HCT116 (cell line): ENCODE data around the gene EFL1. TPM values are rescaled to one million over a fixed set of nuclear protein-coding genes. Genes with fewer than 3 reads are reported as not detected.

Experiments
- ATAC-seq: fragments of 200-7000 bp; cut with Tn5 transposase; 2 replicates; pipeline ENCODE4 v1.9.1; 2020; ENCODE audit warnings: mild to moderate bottlenecking, moderate library complexity
- BruUV-seq: library from RNA; stranded (reverse); fragments of 400-500 nt; replicated peaks from 2 replicates; lab custom pipeline; 2021; lab: Mats Ljungman, UMichigan
- CTCF ChIA-PET: fragments of 300-600 bp; sonication (Branson Sonifier 250); formaldehyde crosslinking; loops from one replicate; lab custom pipeline; 2021; ENCODE audit warnings: antibody characterized with exemption; lab: Charles Lee
- POLR2A ChIA-PET: fragments of 300-600, 350-600 bp; sonication (Branson Sonifier 250); formaldehyde crosslinking; loops from one replicate; lab custom pipeline; 2021; ENCODE audit warnings: antibody characterized with exemption; lab: Charles Lee
- RAD21 ChIA-PET, 2 experiments: fragments of 300-600 bp; sonication (Branson Sonifier 250); formaldehyde crosslinking; loops; one replicate each; lab custom pipeline; 2023; ENCODE audit warnings: low total read pairs in 2 of 2; ENCODE audit not compliant: uncharacterized antibody in 2 of 2, unreplicated experiment in 2 of 2, low non-redundant PET in 1 of 2; lab: Charles Lee
- DNase-seq: peaks from one replicate; pipeline ENCODE4 v3.0.0-alpha.2; 2010; ENCODE audit warnings: low read depth, low spot score
- H2AFZ ChIP-seq: fragments of 200-600 bp; shearing (Covaris generic), sonication (generic); 2 replicates; pipeline ENCODE4 v1.6.1; 2017; ENCODE audit warnings: low read depth, mixed run types, mixed read lengths, antibody characterized with exemption, low read length; ENCODE audit not compliant: poor library complexity, severe bottlenecking
- H3K27ac ChIP-seq: 2 replicates; pipeline ENCODE4 v1.5.1; 2012; ENCODE audit warnings: low read depth, low read length
- H3K27me3 ChIP-seq: fragments of 200-600 bp; sonication (generic); 2 replicates; pipeline ENCODE4 v1.6.1; 2016; ENCODE audit warnings: mixed run types, low read length, mixed read lengths; ENCODE audit not compliant: insufficient read depth
- H3K36me3 ChIP-seq, 2 experiments: fragments of 200-500 bp in 1 of 2; fragments of 200-600 bp in 1 of 2; sonication (Bioruptor generic) in 1 of 2; sonication (generic) in 1 of 2; 2 replicates each; pipeline versions ENCODE4 v1.5.1 to v1.6.1; 2014 to 2016; ENCODE audit warnings: low read length in 2 of 2, inconsistent platforms in 1 of 2, mixed read lengths in 1 of 2, mixed run types in 1 of 2; ENCODE audit not compliant: insufficient read depth in 2 of 2, control insufficient read depth in 1 of 2
- H3K4me1 ChIP-seq, 2 experiments: fragments of 200-600 bp in 1 of 2; sonication (generic) in 1 of 2; 2 replicates each; pipeline versions ENCODE4 v1.5.1 to v1.6.1; 2012 to 2017; ENCODE audit warnings: low read length in 2 of 2, inconsistent platforms in 1 of 2, mild to moderate bottlenecking in 1 of 2, mixed read lengths in 1 of 2, mixed run types in 1 of 2, moderate library complexity in 1 of 2; ENCODE audit not compliant: insufficient read depth in 2 of 2, control insufficient read depth in 1 of 2
- H3K4me2 ChIP-seq: fragments of 200-600 bp; sonication (generic); 2 replicates; pipeline ENCODE4 v1.6.1; 2017; ENCODE audit warnings: mixed run types, low read length, mixed read lengths
- H3K4me3 ChIP-seq, 2 experiments: fragments of 200-600 bp in 1 of 2; sonication (generic) in 1 of 2; replicated peaks in 1 of 2; 2 replicates each; pipeline ENCODE4 v1.5.1; 2011 to 2016; ENCODE audit warnings: low read length in 2 of 2, control low read depth in 1 of 2, low read depth in 1 of 2, mild to moderate bottlenecking in 1 of 2, mixed read lengths in 1 of 2, mixed run types in 1 of 2
- H3K79me2 ChIP-seq: fragments of 200-600 bp; sonication (generic); 2 replicates; pipeline ENCODE4 v1.6.1; 2017; ENCODE audit warnings: mild to moderate bottlenecking, mixed run types, low read length, moderate library complexity, mixed read lengths; ENCODE audit not compliant: insufficient read depth
- H3K9ac ChIP-seq: fragments of 200-600 bp; sonication (generic); 2 replicates; pipeline ENCODE4 v1.6.1; 2016; ENCODE audit warnings: low read length, mixed read lengths
- H3K9me2 ChIP-seq: fragments of 200-600 bp; sonication (generic), shearing (Covaris generic); 2 replicates; pipeline ENCODE4 v1.6.1; 2017; ENCODE audit warnings: mixed run types, mild to moderate bottlenecking, moderate library complexity; ENCODE audit not compliant: insufficient read depth
- H3K9me3 ChIP-seq, 2 experiments: fragments of 200-500 bp in 1 of 2; fragments of 200-600 bp in 1 of 2; sonication (Bioruptor generic) in 1 of 2; sonication (generic) in 1 of 2; 2 replicates each; pipeline ENCODE4 v1.6.1; 2014 to 2017; ENCODE audit warnings: low read length in 2 of 2, mixed read lengths in 2 of 2, inconsistent platforms in 1 of 2, low read depth in 1 of 2, mild to moderate bottlenecking in 1 of 2, mixed run types in 1 of 2, moderate library complexity in 1 of 2; ENCODE audit not compliant: control insufficient read depth in 1 of 2, insufficient read depth in 1 of 2
- H4K20me1 ChIP-seq: fragments of 200-600 bp; sonication (generic), shearing (Covaris generic); 2 replicates; pipeline ENCODE4 v1.6.1; 2017; ENCODE audit warnings: mixed run types, mild to moderate bottlenecking, moderate library complexity; ENCODE audit not compliant: insufficient read depth
- CBX3 ChIP-seq: IDR thresholded peaks from 2 replicates; pipeline ENCODE4 v1.6.1; 2012; ENCODE audit warnings: low read depth
- CEBPB ChIP-seq: IDR thresholded peaks from 2 replicates; pipeline ENCODE4 v1.6.1; 2012; ENCODE audit warnings: low read depth
- CTCF ChIP-seq, 3 experiments: fragments of 200-600 bp in 1 of 3; sonication (generic) in 1 of 3; IDR thresholded peaks in 2 of 3; conservative IDR thresholded peaks in 1 of 3; 2 replicates each; pipeline ENCODE4 v1.5.1; 2012 to 2017; ENCODE audit warnings: low read depth in 2 of 3, low read length in 2 of 3, antibody characterized with exemption in 1 of 3, borderline replicate concordance in 1 of 3, control low read depth in 1 of 3, mild to moderate bottlenecking in 1 of 3, mixed read lengths in 1 of 3, mixed run types in 1 of 3, moderate library complexity in 1 of 3; ENCODE audit not compliant: insufficient read depth in 1 of 3
- EGR1 ChIP-seq: IDR thresholded peaks from 2 replicates; pipeline ENCODE4 v1.6.1; 2012; ENCODE audit warnings: low read depth
- EZH2 ChIP-seq: fragments of 200-600 bp; sonication (generic); IDR thresholded peaks from 2 replicates; pipeline ENCODE4 v1.6.1; 2017; ENCODE audit warnings: antibody characterized with exemption, mixed run types
- EZH2phosphoT487 ChIP-seq: fragments of 200-600 bp; IDR thresholded peaks from 2 replicates; pipeline ENCODE4 v1.6.1; 2018; ENCODE audit warnings: antibody characterized with exemption, borderline replicate concordance
- FOSL1 ChIP-seq: IDR thresholded peaks from 2 replicates; pipeline ENCODE4 v1.6.1; 2012; ENCODE audit warnings: low read depth
- JUND ChIP-seq: IDR thresholded peaks from 2 replicates; pipeline ENCODE4 v1.6.1; 2012
- MAX ChIP-seq: IDR thresholded peaks from 2 replicates; pipeline ENCODE4 v1.6.1; 2012
- POLR2A ChIP-seq: IDR thresholded peaks from 2 replicates; pipeline ENCODE4 v1.7.0; 2011; ENCODE audit warnings: borderline replicate concordance; ENCODE audit not compliant: insufficient read depth, insufficient read length; ENCODE audit errors: extremely low read depth
- POLR2AphosphoS5 ChIP-seq: IDR thresholded peaks from 2 replicates; pipeline ENCODE4 v1.6.1; 2011; ENCODE audit warnings: mild to moderate bottlenecking, low read depth, low read length, moderate library complexity
- RAD21 ChIP-seq: IDR thresholded peaks from 2 replicates; pipeline ENCODE4 v1.6.1; 2012; ENCODE audit warnings: low read depth, mild to moderate bottlenecking
- REST ChIP-seq: IDR thresholded peaks from 2 replicates; pipeline ENCODE4 v1.6.1; 2012; ENCODE audit warnings: low read depth
- SIN3A ChIP-seq: IDR thresholded peaks from 2 replicates; pipeline ENCODE4 v1.6.1; 2012; ENCODE audit warnings: low read depth
- SP1 ChIP-seq: IDR thresholded peaks from 2 replicates; pipeline ENCODE4 v1.6.1; 2012; ENCODE audit warnings: low read depth
- TCF7L2 ChIP-seq: IDR thresholded peaks from 2 replicates; pipeline ENCODE4 v1.7.0; 2011; ENCODE audit warnings: borderline replicate concordance, inconsistent platforms; ENCODE audit not compliant: insufficient read depth, insufficient read length; ENCODE audit errors: extremely low read depth
- ZBTB33 ChIP-seq: IDR thresholded peaks from 2 replicates; pipeline ENCODE4 v1.6.1; 2011; ENCODE audit warnings: mild to moderate bottlenecking, low read length, moderate library complexity; ENCODE audit not compliant: insufficient replicate concordance; ENCODE audit errors: extremely low read depth
- ZFX ChIP-seq: fragments of 450-650 bp; IDR thresholded peaks from 2 replicates; pipeline ENCODE4 v1.6.1; 2017
- intact Hi-C: fragments of 100-400 bp; cut with micrococcal nuclease; formaldehyde crosslinking; loops from 2 replicates; pipeline ENCODE4 v1.10.0; 2022
- total RNA-seq: library from RNA; stranded (reverse); gene quantifications from one replicate; pipeline ENCODE4 v1.2.1, GENCODE V29; 2021; ENCODE audit not compliant: unreplicated experiment
- TF ChIP-seq, protein P1 (sequence below): IDR thresholded peaks from 2 replicates; pipeline ENCODE4 v1.6.1; 2012

EFL1 gene
- total RNA-seq, 1 experiment from 2014 or later, result 12.7 TPM

DNA sequence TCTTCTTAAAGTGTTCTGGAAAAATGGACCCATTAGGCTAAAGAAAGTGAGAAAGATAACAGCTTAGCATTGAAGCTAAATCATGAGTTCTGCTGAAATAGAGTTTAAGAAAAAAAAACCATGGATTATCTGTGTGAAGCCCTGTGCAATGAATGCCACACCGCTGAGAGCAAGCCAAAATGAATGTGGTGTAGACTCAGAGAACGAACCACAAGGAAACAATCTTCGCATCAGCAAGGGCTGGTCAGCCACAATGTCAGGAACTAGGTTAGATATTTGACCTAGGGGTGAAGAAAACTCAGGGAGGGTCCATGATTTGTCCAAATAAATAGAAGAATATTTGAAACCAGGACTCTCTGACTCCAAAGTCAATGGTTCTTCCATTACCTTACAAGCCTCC is 125.3 kb downstream of the EFL1 start:
- no peaks in the 10 kb centered on the region for H3K79me2 ChIP-seq
- ChIA-PET RAD21 (no interaction called here), CTCF (no interaction called here), POLR2A (no interaction called here)
- DNase-seq, result no peak
- H3K27ac ChIP-seq, result no peak overlapping the region
- H2AFZ ChIP-seq, result no peak overlapping the region
- H3K4me2 ChIP-seq, result no peak overlapping the region
- H3K36me3 ChIP-seq, result no peaks in the 10 kb centered on the region; a peak in 1 of 4 replicates
- no peaks in the 10 kb centered on the region for H3K9me3 ChIP-seq
- intact Hi-C loops, result no loop called here
- no peak for ATAC-seq
- no peak overlapping the region for H3K9ac ChIP-seq
- no peaks in the 10 kb centered on the region for H3K27me3 ChIP-seq
- H3K9me2 ChIP-seq, result no peaks in the 10 kb centered on the region
- TF ChIP-seq POLR2A, result no peak
- no peak for TF ChIP-seq EZH2
- no peak for TF ChIP-seq ZFX
- no peak for TF ChIP-seq CEBPB
- TF ChIP-seq TCF7L2, result no peak
- TF ChIP-seq FOSL1, result no peak
- TF ChIP-seq, protein P1, sequence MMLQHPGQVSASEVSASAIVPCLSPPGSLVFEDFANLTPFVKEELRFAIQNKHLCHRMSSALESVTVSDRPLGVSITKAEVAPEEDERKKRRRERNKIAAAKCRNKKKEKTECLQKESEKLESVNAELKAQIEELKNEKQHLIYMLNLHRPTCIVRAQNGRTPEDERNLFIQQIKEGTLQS, result no peak
- no peak for TF ChIP-seq CBX3
- TF ChIP-seq CTCF (IDR thresholded peaks at IDR 0.05 in 2 of 3, conservative IDR thresholded peaks at IDR 0.05 in 1 of 3; ENCODE audit: borderline replicate concordance in 1 of 3, insufficient read depth in 1 of 3, low read depth in 2 of 3, low read length in 2 of 3), result no peak
- TF ChIP-seq RAD21, result no peak
- no peak for TF ChIP-seq JUND
- TF ChIP-seq EZH2phosphoT487, result no peak
- no peak for TF ChIP-seq EGR1
- no peak for TF ChIP-seq POLR2AphosphoS5
- no peak for TF ChIP-seq ZBTB33
- no peak for TF ChIP-seq REST
- TF ChIP-seq SIN3A, result no peak
- no peak for TF ChIP-seq SP1
- no peak for TF ChIP-seq MAX
- H3K4me1 ChIP-seq, result peaks cover 0 to 11% of the 10 kb centered on the region in 2 experiments; a peak in 2 of 4 replicates
- BruUV-seq, result no TSS peak
- no peak overlapping the region for H3K4me3 ChIP-seq
- no peaks in the 10 kb centered on the region for H4K20me1 ChIP-seq
